Measurements from ENCODE around the gene CACNB3. TPM values are rescaled to one million over a fixed set of nuclear protein-coding genes. Genes with fewer than 3 reads are reported as not detected.
"Not testable (repeated sequence)": the region's sequence is repeated elsewhere in the genome, so short reads cannot be mapped to it uniquely, and the experiment has no call there.

The CACNB3 gene
- total RNA-seq, 1 experiment from 2014 or later = 23.8 TPM

- ChIA-PET POLR2A (ENCODE audit: low non-redundant PET) (no interaction called here), CTCF (no interaction called here)
- H3K27me3 ChIP-seq (replicated peaks; ENCODE audit: insufficient read depth, low read depth, low read length, poor library complexity) = no peaks in the 10 kb centered on the region
- H3K36me3 ChIP-seq (ENCODE audit: insufficient read depth, low read length, poor library complexity, severe bottlenecking) = peaks cover 89% of the 10 kb centered on the region
- BruUV-seq (replicated peaks) = no TSS peak
- intact Hi-C loops (cut with micrococcal nuclease; ENCODE audit: unreplicated experiment) = no loop called here
- no peak overlapping the region for H3K27ac ChIP-seq (ENCODE audit: low read depth, low read length, poor library complexity, severe bottlenecking)
- DNase-seq (ENCODE audit: low spot score) = no peak
- no peak for TF ChIP-seq EZH2 (IDR thresholded peaks at IDR 0.05; ENCODE audit: borderline replicate concordance, low read depth, low read length, poor library complexity, severe bottlenecking)
- TF ChIP-seq, protein P1, sequence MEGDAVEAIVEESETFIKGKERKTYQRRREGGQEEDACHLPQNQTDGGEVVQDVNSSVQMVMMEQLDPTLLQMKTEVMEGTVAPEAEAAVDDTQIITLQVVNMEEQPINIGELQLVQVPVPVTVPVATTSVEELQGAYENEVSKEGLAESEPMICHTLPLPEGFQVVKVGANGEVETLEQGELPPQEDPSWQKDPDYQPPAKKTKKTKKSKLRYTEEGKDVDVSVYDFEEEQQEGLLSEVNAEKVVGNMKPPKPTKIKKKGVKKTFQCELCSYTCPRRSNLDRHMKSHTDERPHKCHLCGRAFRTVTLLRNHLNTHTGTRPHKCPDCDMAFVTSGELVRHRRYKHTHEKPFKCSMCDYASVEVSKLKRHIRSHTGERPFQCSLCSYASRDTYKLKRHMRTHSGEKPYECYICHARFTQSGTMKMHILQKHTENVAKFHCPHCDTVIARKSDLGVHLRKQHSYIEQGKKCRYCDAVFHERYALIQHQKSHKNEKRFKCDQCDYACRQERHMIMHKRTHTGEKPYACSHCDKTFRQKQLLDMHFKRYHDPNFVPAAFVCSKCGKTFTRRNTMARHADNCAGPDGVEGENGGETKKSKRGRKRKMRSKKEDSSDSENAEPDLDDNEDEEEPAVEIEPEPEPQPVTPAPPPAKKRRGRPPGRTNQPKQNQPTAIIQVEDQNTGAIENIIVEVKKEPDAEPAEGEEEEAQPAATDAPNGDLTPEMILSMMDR (conservative IDR thresholded peaks at IDR 0.05; ENCODE audit: low read depth, low read length) = no peak
- no peak overlapping the region for H3K4me3 ChIP-seq (ENCODE audit: low read depth, low read length, poor library complexity, severe bottlenecking)
- no peaks in the 10 kb centered on the region for H3K9me3 ChIP-seq (ENCODE audit: low read depth, low read length, poor library complexity, severe bottlenecking)
- no peaks in the 10 kb centered on the region for H3K4me1 ChIP-seq (ENCODE audit: insufficient read depth, low read length, poor library complexity, severe bottlenecking)
Measured at GRCh38 chr12:48832321-48833060, 14.2 kb downstream of the CACNB3 start.

DNA sequence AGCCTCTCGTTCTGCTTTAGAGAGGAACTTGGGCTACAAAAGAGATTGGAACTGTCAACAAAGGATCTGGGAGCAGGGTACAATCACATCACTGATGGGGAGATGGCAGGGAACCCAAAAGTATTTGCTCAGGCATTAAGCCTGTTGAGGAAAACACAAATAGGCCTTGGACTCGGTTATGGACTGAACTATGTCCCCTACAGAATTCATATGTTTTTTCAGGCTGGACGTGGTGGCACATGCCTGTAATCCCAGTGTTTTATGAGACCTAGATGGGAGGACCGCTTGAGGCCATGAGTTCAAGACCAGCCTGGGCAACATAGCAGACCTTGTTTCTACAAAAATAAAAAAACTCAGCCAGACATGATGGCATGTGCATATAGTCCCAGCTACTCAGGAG lies 19.8 kb downstream of the CACNB3 start:
- BruUV-seq (replicated peaks) = no TSS peak
- CTCF ChIA-PET = no interaction called here
- intact Hi-C loops (cut with micrococcal nuclease; ENCODE audit: unreplicated experiment) = no loop called here
- TF ChIP-seq EZH2 (IDR thresholded peaks at IDR 0.05; ENCODE audit: borderline replicate concordance, low read depth, low read length, poor library complexity, severe bottlenecking) = no peak
- TF ChIP-seq, protein P1 (conservative IDR thresholded peaks at IDR 0.05; ENCODE audit: low read depth, low read length) = no peak
- H3K9me3 ChIP-seq (ENCODE audit: low read depth, low read length, poor library complexity, severe bottlenecking) = no peaks in the 10 kb centered on the region
- H3K4me1 ChIP-seq (ENCODE audit: insufficient read depth, low read length, poor library complexity, severe bottlenecking) = no peaks in the 10 kb centered on the region
- POLR2A ChIA-PET (ENCODE audit: low non-redundant PET) = no interaction called here
- DNase-seq (ENCODE audit: low spot score) = no peak
- H3K27ac ChIP-seq (ENCODE audit: low read depth, low read length, poor library complexity, severe bottlenecking) = no peak overlapping the region
- H3K27me3 ChIP-seq (replicated peaks; ENCODE audit: insufficient read depth, low read depth, low read length, poor library complexity) = no peaks in the 10 kb centered on the region
- H3K36me3 ChIP-seq (ENCODE audit: insufficient read depth, low read length, poor library complexity, severe bottlenecking) = peaks cover 64% of the 10 kb centered on the region
- H3K4me3 ChIP-seq (ENCODE audit: low read depth, low read length, poor library complexity, severe bottlenecking) = no peak overlapping the region

DNA sequence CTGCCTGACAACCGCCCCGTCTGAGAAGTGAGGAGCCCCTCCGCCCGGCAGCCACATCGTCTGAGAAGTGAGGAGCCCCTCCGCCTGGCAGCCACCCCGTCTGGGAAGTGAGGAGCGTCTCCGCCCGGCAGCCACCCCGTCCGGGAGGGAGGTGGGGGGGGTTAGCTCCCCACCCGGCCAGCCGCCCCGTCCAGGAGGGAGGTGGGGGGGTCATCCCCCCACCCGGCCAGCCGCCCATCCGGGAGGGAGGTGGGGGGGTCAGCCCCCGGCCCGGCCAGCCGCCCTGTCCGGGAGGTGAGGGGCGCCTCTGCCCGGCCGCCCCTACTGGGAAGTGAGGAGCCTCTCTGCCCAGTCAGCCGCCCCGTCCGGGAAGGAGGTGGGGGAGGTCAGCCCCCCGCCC lies 23.7 kb downstream of the CACNB3 start:
- H3K4me3 ChIP-seq (ENCODE audit: low read depth, low read length, poor library complexity, severe bottlenecking); H3K9me3 ChIP-seq (ENCODE audit: low read depth, low read length, poor library complexity, severe bottlenecking); H3K27me3 ChIP-seq (replicated peaks; ENCODE audit: insufficient read depth, low read depth, low read length, poor library complexity); intact Hi-C loops (cut with micrococcal nuclease; ENCODE audit: unreplicated experiment); BruUV-seq (replicated peaks); H3K27ac ChIP-seq (ENCODE audit: low read depth, low read length, poor library complexity, severe bottlenecking); POLR2A ChIA-PET (ENCODE audit: low non-redundant PET); H3K4me1 ChIP-seq (ENCODE audit: insufficient read depth, low read length, poor library complexity, severe bottlenecking); DNase-seq (ENCODE audit: low spot score); CTCF ChIA-PET: not testable (repeated sequence)
- peaks cover 64% of the 10 kb centered on the region for H3K36me3 ChIP-seq (ENCODE audit: insufficient read depth, low read length, poor library complexity, severe bottlenecking)
